Aorta (tissue), 5 donors: ENCODE data around the gene RAP1GAP2. TPM values are rescaled to one million over a fixed set of nuclear protein-coding genes. Genes with fewer than 3 reads are reported as not detected.
A peak's percentile ranks its signal among the peaks of the same experiment; 100 is the strongest.

Source experiments
- ATAC-seq: fragments of 200-7000 bp; cut with Tn5 transposase; one replicate; pipeline ENCODE4 v1.9.1; 2022; ENCODE audit warnings: moderate library complexity; ENCODE audit not compliant: low FRiP score
- DNase-seq, 2 donors: peaks; one replicate each; pipeline ENCODE4 v3.0.0-alpha.2; 2020
- H3K27ac ChIP-seq, 2 donors: one replicate each; pipeline ENCODE4 v1.5.1; 2013; ENCODE audit warnings: low read length in 2 of 2, mild to moderate bottlenecking in 2 of 2, moderate library complexity in 2 of 2, control low read depth in 1 of 2, inconsistent platforms in 1 of 2, low read depth in 1 of 2
- H3K27me3 ChIP-seq, 2 donors: one replicate each; pipeline ENCODE4 v1.6.1; 2013; ENCODE audit warnings: control low read depth in 1 of 2, low read length in 1 of 2, mild to moderate bottlenecking in 1 of 2, moderate library complexity in 1 of 2; ENCODE audit not compliant: insufficient read depth in 2 of 2, control insufficient read depth in 1 of 2
- H3K36me3 ChIP-seq, 2 donors: one replicate each; pipeline ENCODE4 v1.6.1; 2013; ENCODE audit warnings: control low read depth in 1 of 2, low read length in 1 of 2, mild to moderate bottlenecking in 1 of 2; ENCODE audit not compliant: insufficient read depth in 2 of 2, control insufficient read depth in 1 of 2
- H3K4me1 ChIP-seq, 2 donors: one replicate each; pipeline ENCODE4 v1.6.1; 2013; ENCODE audit warnings: low read length in 2 of 2, control low read depth in 1 of 2, mild to moderate bottlenecking in 1 of 2, moderate library complexity in 1 of 2; ENCODE audit not compliant: insufficient read depth in 2 of 2, control insufficient read depth in 1 of 2
- H3K4me3 ChIP-seq, 2 donors: one replicate each; pipeline ENCODE4 v1.5.1; 2013; ENCODE audit warnings: low read length in 2 of 2, control low read depth in 1 of 2, mild to moderate bottlenecking in 1 of 2
- H3K9me3 ChIP-seq: one replicate; pipeline ENCODE4 v1.6.1; 2013; ENCODE audit warnings: mild to moderate bottlenecking, low read length; ENCODE audit not compliant: control insufficient read depth
- WGBS, 2 donors: extraction: QIAGEN DNeasy Blood & Tissue Kit; methylation state at CpG; one replicate each; pipeline ENCODE4 v1.1.7; 2013; 5-methylcytosine and 5-hydroxymethylcytosine counted together
- intact Hi-C, 2 donors: fragments of 100-400 bp; cut with DNase I; formaldehyde crosslinking; loops; one replicate each; pipeline versions ENCODE4 v1.14.2 to v1.15.0; 2022
- long read RNA-seq, 2 donors: library from polyadenylated mRNA; unstranded; transcript quantifications; one replicate each; pipeline ENCODE4 v2.0.0, GENCODE V29; 2020 to 2021
- polyA plus RNA-seq, 2 donors: library from polyadenylated mRNA; stranded (reverse); fragments of 200-250 nt; gene quantifications; one replicate each; pipeline ENCODE4 v1.2.3, GENCODE V29; 2013
- total RNA-seq, 2 donors: library from RNA; stranded (reverse); fragmentation: NEBNext Ultra II Directional; extraction: Animal tissue kit (Norgen Biotek cat#: 25700); gene quantifications; one replicate each; pipeline ENCODE4 v1.2.1, GENCODE V29; 2021
- donor health status: healthy with polysubstance abuse.
- donor health status: Bipolar disorder and iron deficiency.
- donor health status: DM: no; HTN: no; CAD: no.
- donor health status: DM: no; HTN: no; CAD: no.
- donor health status: DM: yes; HTN: yes; CAD: no.

The RAP1GAP2 gene
- total RNA-seq: 1 to 10 TPM; 6.1 to 7.7 TPM
- 1 to 10 TPM; 2.0 to 2.4 TPM for polyA plus RNA-seq
- long read RNA-seq, donor 1, full-length matches to known transcripts: 7 of 10 reads
- long read RNA-seq, donor 1, partial matches to known transcripts: 1 of 10 reads
- long read RNA-seq, donor 1, other reads (novel, unspliced or antisense): 2 of 10 reads
- long read RNA-seq, donor 2, full-length matches to known transcripts: 1 of 10 reads
- long read RNA-seq, donor 2, partial matches to known transcripts: 4 of 10 reads
- long read RNA-seq, donor 2, other reads (novel, unspliced or antisense): 5 of 10 reads

DNA sequence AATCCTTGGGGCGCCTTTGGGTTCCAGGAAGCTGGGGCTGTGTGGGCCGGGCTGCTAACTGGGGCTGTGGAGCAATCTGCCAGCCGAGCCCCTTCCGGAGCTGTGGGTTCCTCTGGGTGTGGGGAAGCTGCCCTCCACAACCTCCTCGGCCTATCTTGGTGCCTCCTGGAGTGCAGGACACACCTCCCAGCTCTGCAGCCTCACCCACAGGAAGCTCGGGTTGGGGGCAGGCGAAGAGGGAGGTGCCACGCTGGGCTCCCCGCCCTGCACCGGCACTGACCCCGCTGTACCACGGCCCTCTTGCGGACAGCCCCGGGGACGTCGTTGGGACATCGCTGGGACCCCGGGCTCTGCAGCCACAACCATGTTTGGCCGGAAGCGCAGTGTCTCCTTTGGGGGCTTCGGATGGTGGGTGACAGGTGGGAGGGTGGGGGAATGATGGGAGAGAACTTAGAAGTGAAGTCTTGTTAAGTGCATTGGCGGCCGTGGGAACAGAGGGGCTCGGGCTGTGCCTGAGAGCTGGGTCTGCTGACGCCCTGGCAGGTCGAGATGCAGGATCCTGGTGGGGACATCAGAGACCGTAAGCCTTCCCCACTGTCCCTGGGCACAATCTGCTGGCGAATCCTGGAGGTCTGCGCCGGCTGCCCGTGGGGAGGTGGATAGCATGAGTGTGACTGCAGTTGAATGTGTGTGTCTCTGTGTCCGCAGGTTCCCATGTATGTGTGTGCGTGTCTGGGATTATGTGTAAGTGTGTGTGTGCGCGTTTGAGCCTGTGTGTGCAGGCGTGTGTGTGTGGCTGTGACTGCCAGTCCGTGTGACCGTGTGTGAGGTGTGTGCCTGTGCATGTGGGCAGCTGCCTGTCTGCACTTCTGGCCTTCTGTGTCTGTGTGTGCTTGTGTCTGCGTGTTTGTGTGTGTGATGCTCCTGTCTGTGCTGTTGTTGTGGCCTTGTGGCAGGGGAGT is at the start of gene RAP1GAP2:
Gene RAP1GAP2 (plus strand): TSS at position 275 of the 962 bp plus-strand sequence. CDS start 90 bp downstream, at position 365.
- intact Hi-C loops: no loop called here
- no peaks in the 10 kb centered on the region for H3K4me1 ChIP-seq
- ATAC-seq (peak; percentile 49), DNase-seq (peak; percentile 84 to 85)
- no peak within 1 kb of the TSS for H3K27ac ChIP-seq
- no peak within 1 kb of the TSS for H3K4me3 ChIP-seq
- WGBS, 2 donors: 72 to 76% methylated on average over 37 to 39 of the region's 39 CpGs
- no peaks in the 10 kb centered on the region for H3K9me3 ChIP-seq
- H3K27me3 ChIP-seq: no peaks in the 10 kb centered on the region
- no peaks in the 10 kb centered on the region for H3K36me3 ChIP-seq

DNA sequence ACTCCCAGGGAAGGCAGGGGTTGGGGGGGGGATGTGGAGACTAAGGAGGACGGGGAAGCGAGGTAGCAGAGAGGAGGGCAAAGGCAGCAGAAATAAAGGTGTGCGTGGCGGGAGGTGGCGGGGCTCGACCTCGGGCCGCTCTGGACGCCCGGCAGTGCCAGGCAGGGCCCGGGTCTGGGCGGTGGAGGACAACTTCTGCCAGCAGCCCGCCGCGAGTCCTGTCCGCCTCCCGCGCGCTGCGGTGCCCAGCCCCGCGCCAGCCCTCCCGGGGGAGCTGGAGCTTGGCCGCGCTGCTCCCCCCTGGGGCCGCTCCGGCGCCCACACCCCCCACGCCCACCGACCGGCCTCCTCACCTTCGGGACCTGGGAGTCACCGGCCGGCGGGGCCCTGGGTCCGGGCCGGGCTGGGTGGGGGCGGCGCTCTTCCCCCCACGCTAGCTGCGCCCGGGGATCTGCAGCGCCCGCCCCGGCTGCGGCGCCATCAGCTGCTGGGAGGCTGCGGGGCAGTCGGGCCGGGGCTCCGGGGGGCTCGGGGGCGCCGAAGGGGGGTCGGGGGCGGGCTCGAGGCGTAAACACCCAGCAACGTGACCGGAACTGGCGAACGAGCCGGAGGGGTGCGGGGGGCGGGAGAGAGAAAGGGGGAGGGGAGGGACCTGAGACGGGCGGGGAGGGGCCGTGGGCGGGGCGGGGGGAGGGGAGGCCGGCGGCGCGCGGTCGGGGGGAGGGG is 47.0 kb upstream of the RAP1GAP2 start, which contains the start of gene CCDC92B:
Gene CCDC92B (minus strand): TSS at position 595 of the 726 bp plus-strand sequence. CDS start 14,507 bp downstream, outside the sequence.
- Histone ChIP-seq H3K4me1 (no peaks in the 10 kb centered on the region), H3K9me3 (no peaks in the 10 kb centered on the region), H3K27me3 (no peaks in the 10 kb centered on the region), H3K27ac (no peak within 1 kb of the TSS), H3K4me3 (no peak within 1 kb of the TSS), H3K36me3 (no peaks in the 10 kb centered on the region)
- WGBS, 2 donors: 3% methylated on average over 31 to 76 of the region's 76 CpGs
- intact Hi-C loops: no loop called here
- no peak for DNase-seq
- ATAC-seq: no peak

DNA sequence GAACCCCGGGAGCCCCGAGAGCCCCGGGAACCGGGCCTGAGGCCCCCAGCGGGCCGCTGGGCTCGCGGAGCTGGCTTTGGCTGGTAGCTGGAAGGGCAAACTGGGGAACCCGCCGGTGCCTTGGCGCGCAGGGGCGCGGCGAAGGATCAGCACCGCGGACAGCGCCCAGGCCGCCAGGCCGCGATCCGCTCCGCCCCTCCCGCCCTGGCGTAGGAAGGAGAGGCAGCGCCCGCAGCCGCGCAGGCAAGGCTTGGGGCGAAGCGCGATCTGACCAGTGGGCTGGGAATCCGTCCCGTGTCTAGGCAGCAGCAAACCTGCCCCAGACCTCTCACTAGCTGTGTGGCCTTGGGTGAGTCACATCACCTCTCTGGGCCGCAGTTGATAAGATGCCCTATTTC is 46.5 kb upstream of the RAP1GAP2 start:
- no peak overlapping the region for H3K27ac ChIP-seq
- H3K9me3 ChIP-seq: no peaks in the 10 kb centered on the region
- no peaks in the 10 kb centered on the region for H3K4me1 ChIP-seq
- H3K4me3 ChIP-seq: no peak overlapping the region
- ATAC-seq (peak; percentile 89), DNase-seq (peak; percentile 79 to 90)
- H3K27me3 ChIP-seq: no peaks in the 10 kb centered on the region
- H3K36me3 ChIP-seq: no peaks in the 10 kb centered on the region
- intact Hi-C loops: no loop called here
- WGBS, 2 donors: 2% methylated on average over 10 to 35 of the region's 35 CpGs

DNA sequence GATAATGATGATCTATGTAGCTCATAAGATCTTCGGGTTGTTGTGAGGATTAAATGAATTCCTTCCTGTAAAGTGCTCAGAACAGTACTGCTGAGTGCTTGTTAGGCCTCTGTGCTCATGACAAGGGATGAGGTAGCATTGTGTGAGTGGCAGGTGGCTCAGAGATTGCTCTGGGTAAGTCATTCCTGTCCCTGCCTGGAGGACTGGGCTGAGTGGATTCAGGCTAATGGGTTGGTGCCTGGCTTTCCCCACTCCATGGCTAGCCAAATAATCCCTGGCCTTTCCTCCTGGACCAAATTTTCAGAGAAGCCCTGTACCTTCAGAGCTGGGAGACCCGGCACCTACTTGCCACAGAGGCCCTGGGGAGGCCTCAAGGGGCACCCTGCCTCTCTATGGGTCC is 45.5 kb upstream of the RAP1GAP2 start:
- ATAC-seq (no peak), DNase-seq (no peak)
- Histone ChIP-seq H3K27me3 (no peaks in the 10 kb centered on the region), H3K4me1 (no peaks in the 10 kb centered on the region), H3K27ac (no peak overlapping the region), H3K4me3 (no peak overlapping the region), H3K36me3 (no peaks in the 10 kb centered on the region), H3K9me3 (no peaks in the 10 kb centered on the region)
- intact Hi-C loops: no loop called here
- WGBS, 2 donors: 82 to 87% methylated on average over 2 of the region's 2 CpGs

DNA sequence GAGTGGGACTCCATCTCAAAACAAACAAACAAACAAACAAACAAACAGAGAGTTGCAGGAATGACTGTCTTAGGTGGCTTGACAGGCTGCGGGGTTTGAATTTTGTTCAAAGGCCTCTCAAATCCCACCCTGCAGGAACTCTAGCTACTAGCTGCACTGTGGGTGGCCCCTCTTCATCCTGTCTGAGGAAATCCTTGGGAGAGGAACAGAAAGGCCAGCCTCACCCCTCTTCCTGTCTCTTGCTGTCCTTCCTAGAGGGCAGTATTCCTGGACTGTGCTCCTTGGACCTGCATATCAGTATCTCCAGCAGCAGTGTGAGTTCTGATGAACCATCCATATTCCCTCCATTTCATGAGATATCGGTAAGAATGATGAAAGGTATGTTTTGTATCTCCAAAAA is 44.7 kb upstream of the RAP1GAP2 start:
- no peak for ATAC-seq

DNA sequence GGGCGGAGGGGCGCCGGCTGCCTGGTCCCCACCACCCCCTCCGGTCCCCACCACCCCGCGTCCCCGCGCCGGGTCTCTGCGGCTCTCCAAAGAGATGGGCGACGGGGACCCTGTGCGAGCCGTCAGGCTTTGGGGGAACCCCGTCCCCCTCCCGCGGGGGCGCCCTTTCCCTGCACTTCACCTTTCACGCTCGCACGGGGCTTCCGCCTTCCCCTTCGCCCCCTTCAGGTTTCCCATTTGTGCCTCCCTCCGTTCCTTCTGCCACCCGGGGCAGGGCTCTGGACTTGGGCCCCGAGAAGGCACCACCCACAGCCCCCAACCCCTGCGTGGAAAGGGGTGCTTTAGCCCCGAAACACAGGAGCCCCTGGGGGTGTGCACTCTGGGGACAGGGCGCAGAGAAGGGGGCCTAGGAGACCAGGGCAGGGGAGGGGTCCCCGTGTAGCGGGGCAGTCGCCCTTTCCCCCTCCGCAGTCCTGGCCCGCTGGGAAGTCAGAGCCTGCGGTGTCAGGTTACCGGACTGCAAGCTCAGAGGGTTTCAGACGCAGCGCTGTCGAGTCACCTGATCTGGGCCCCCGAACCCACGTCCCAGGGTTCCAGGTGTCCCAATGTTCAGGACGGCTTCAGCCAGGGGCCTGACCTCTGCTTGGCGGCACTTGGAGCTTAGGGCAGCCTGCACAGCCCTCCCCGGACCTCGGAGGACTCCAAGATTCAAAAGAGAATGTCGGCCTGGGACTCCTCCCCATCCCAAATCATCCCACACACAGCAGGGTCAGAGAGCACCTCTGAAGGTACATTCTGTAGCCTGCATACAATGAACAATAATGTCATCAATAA is 40.1 kb upstream of the RAP1GAP2 start:
- intact Hi-C loops: no loop called here
- no peak for ATAC-seq

More for the DNA sequence above, 44.7 kb upstream of the RAP1GAP2 start:
- H3K4me1 ChIP-seq: no peaks in the 10 kb centered on the region
- H3K27ac ChIP-seq: no peak overlapping the region
- intact Hi-C loops: no loop called here
- no peaks in the 10 kb centered on the region for H3K9me3 ChIP-seq
- 67 to 78% methylated on average over 2 of the region's 2 CpGs for WGBS, 2 donors
- no peak for DNase-seq
- H3K36me3 ChIP-seq: no peaks in the 10 kb centered on the region
- H3K4me3 ChIP-seq: no peak overlapping the region
- no peaks in the 10 kb centered on the region for H3K27me3 ChIP-seq

DNA sequence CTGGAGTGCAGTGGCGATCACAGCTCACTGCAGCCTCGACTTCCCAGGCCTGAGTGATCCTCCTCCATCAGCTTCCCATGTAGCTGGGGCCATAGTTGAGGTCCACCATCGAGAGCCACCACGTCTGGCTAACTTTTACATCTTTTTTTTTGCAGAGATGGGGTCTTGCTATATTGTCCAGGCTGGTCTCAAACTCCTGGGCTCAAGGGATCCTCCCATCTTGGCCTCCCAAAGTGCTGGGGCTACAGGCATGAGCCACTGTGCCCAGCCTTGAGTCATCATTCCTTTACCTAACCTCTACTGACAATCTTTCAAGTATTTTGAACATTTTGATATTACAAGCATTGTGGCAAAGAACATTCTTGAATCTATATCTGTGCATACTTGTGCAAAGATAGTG is 37.4 kb upstream of the RAP1GAP2 start:
- DNase-seq (no peak), ATAC-seq (no peak)
- Histone ChIP-seq H3K9me3 (no peaks in the 10 kb centered on the region), H3K4me1 (no peaks in the 10 kb centered on the region), H3K27me3 (peaks cover 0 to 3% of the 10 kb centered on the region in 2 donors), H3K4me3 (no peak overlapping the region), H3K27ac (no peak overlapping the region), H3K36me3 (no peaks in the 10 kb centered on the region)
- intact Hi-C loops: no loop called here
- WGBS, 2 donors: 72 to 75% methylated on average over 4 of the region's 4 CpGs

More for the DNA sequence above, 40.1 kb upstream of the RAP1GAP2 start:
- peak overlapping the region in 1 of 2 donors; percentile 22 for H3K4me3 ChIP-seq
- H3K36me3 ChIP-seq: no peaks in the 10 kb centered on the region
- H3K4me1 ChIP-seq: no peaks in the 10 kb centered on the region
- H3K27ac ChIP-seq: no peak overlapping the region
- no peak for DNase-seq
- H3K9me3 ChIP-seq: no peaks in the 10 kb centered on the region
- H3K27me3 ChIP-seq: peaks cover 0 to 3% of the 10 kb centered on the region in 2 donors
- 1 to 2% methylated on average over 37 to 46 of the region's 46 CpGs for WGBS, 2 donors

DNA sequence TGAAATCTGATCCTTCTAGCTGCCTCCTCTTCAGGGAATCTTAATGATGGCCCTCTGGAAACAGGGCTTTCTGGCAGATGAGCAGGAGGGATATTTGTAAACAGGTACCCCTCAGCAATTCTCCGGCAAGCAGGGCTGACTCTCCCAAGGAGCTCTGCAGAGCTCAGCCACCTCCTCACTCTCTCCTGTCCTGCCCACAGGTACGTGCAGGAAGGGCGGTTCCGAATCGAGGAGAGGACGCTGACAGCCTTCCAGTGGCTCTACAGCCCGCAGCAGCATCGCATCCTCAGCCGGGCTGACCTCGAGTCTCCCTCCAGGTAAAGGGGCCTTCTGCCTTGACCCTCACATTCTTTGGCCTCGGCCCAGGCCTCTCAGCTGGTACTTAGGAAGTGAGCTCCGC is 26.1 kb upstream of the RAP1GAP2 start:
- intact Hi-C loops: no loop called here
- no peak overlapping the region for H3K27ac ChIP-seq
- no peaks in the 10 kb centered on the region for H3K4me1 ChIP-seq
- H3K4me3 ChIP-seq: no peak overlapping the region
- ATAC-seq (no peak), DNase-seq (no peak)
- H3K27me3 ChIP-seq: no peaks in the 10 kb centered on the region
- H3K36me3 ChIP-seq: no peaks in the 10 kb centered on the region
- no peaks in the 10 kb centered on the region for H3K9me3 ChIP-seq
- WGBS, 2 donors: 64 to 68% methylated on average over 12 of the region's 12 CpGs
